Suprapubic skin (tissue), 4 donors: ENCODE data around the gene CDC14A. TPM values are rescaled to one million over a fixed set of nuclear protein-coding genes. Genes with fewer than 3 reads are reported as not detected.

Experiments
- DNase-seq, 2 donors: peaks; one replicate each; pipeline ENCODE4 v3.0.0-alpha.2; 2019; ENCODE audit warnings: low spot score in 2 of 2
- H3K27ac ChIP-seq: fragments of 200-600 bp; sonication (generic); one replicate; pipeline ENCODE4 v1.5.1; 2019
- H3K27me3 ChIP-seq: fragments of 200-600 bp; sonication (generic); one replicate; pipeline ENCODE4 v1.5.1; 2019
- H3K36me3 ChIP-seq: fragments of 200-600 bp; sonication (generic); one replicate; pipeline ENCODE4 v1.5.1; 2019
- H3K4me1 ChIP-seq: fragments of 200-600 bp; sonication (generic); one replicate; pipeline ENCODE4 v1.5.1; 2019
- H3K4me3 ChIP-seq: fragments of 200-600 bp; sonication (generic); one replicate; pipeline ENCODE4 v1.5.1; 2019; ENCODE audit warnings: mild to moderate bottlenecking
- H3K9me3 ChIP-seq: fragments of 200-600 bp; sonication (generic); one replicate; pipeline ENCODE4 v1.5.1; 2019
- EP300 ChIP-seq: sonication (generic); formaldehyde crosslinking; IDR thresholded peaks from one replicate; pipeline ENCODE4 v1.6.1; 2017; ENCODE audit warnings: antibody characterized with exemption
- POLR2A ChIP-seq, 2 donors: fragments of 450-650 bp; IDR thresholded peaks; one replicate each; pipeline ENCODE4 v1.6.1; 2017; ENCODE audit warnings: antibody characterized with exemption in 2 of 2, mild to moderate bottlenecking in 2 of 2, moderate library complexity in 2 of 2
- POLR2AphosphoS5 ChIP-seq, 3 donors: sonication (generic); formaldehyde crosslinking; IDR thresholded peaks; one replicate each; pipeline ENCODE4 v1.6.1; 2017; ENCODE audit warnings: antibody characterized with exemption in 3 of 3
- WGBS: methylation state at CpG from one replicate; pipeline ENCODE4 v1.1.5; 2018; 5-methylcytosine and 5-hydroxymethylcytosine counted together
- total RNA-seq, 4 donors: library from RNA; depleted of rRNA; stranded (reverse); fragments of >200 nt; gene quantifications; one replicate each; pipeline ENCODE4 v1.1.0, GENCODE V29; 2016
- TF ChIP-seq, protein P1 (sequence below), 2 donors: fragments of 200-600 bp in 1 of 2; fragments of 450-650 bp in 1 of 2; sonication (generic) in 1 of 2; IDR thresholded peaks; one replicate each; pipeline ENCODE4 v1.5.1; 2016 to 2019; ENCODE audit warnings: antibody characterized with exemption in 2 of 2, mild to moderate bottlenecking in 1 of 2, moderate library complexity in 1 of 2

CDC14A gene
- total RNA-seq, 4 donors from 2014 or later = 9.9 to 22.8 (median 17.5) TPM

- Histone ChIP-seq H3K9me3 (no peaks in the 10 kb centered on the region), H3K4me3 (no peak overlapping the region), H3K27me3 (no peaks in the 10 kb centered on the region), H3K4me1 (no peaks in the 10 kb centered on the region), H3K36me3 (no peaks in the 10 kb centered on the region), H3K27ac (no peak overlapping the region)
- DNase-seq = no peak
- TF ChIP-seq POLR2A (IDR thresholded peaks at IDR 0.05) (no peak), POLR2AphosphoS5 (IDR thresholded peaks at IDR 0.05) (no peak), EP300 (no peak)
- TF ChIP-seq, protein P1, sequence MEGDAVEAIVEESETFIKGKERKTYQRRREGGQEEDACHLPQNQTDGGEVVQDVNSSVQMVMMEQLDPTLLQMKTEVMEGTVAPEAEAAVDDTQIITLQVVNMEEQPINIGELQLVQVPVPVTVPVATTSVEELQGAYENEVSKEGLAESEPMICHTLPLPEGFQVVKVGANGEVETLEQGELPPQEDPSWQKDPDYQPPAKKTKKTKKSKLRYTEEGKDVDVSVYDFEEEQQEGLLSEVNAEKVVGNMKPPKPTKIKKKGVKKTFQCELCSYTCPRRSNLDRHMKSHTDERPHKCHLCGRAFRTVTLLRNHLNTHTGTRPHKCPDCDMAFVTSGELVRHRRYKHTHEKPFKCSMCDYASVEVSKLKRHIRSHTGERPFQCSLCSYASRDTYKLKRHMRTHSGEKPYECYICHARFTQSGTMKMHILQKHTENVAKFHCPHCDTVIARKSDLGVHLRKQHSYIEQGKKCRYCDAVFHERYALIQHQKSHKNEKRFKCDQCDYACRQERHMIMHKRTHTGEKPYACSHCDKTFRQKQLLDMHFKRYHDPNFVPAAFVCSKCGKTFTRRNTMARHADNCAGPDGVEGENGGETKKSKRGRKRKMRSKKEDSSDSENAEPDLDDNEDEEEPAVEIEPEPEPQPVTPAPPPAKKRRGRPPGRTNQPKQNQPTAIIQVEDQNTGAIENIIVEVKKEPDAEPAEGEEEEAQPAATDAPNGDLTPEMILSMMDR (IDR thresholded peaks at IDR 0.05) = no peak
- WGBS = 98% methylated on average over 5 of the region's 5 CpGs
These were observed 170.8 kb downstream of the CDC14A start for GRCh38 chr1:100523038-100523652.

DNA sequence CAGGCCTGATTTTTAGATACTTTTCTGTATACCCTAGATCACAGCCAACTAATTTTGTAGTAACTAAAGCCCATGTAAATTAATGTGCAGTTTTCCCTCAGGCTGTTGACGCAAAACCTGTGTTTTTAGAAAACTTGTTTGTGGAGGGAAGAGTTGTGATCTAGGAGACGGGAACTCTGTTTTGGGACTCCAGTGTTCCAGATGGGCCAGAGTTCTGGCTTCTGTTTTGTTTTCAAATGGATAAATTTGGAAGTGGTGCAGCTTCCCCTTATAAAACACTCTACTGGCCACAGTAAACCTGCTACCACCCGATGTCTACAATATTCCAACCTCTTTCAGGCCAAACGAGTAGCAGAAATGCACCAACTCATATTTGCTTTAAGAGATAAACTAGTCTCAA, 172.0 kb downstream of the CDC14A start:
- Histone ChIP-seq H3K9me3 (no peaks in the 10 kb centered on the region), H3K27me3 (no peaks in the 10 kb centered on the region), H3K36me3 (no peaks in the 10 kb centered on the region), H3K4me3 (no peak overlapping the region), H3K4me1 (no peaks in the 10 kb centered on the region), H3K27ac (no peak overlapping the region)
- WGBS = 84% methylated on average over 4 of the region's 4 CpGs
- TF ChIP-seq EP300 (no peak), POLR2A (IDR thresholded peaks at IDR 0.05) (no peak), POLR2AphosphoS5 (IDR thresholded peaks at IDR 0.05) (no peak)
- TF ChIP-seq, protein P1 (IDR thresholded peaks at IDR 0.05) = no peak
- no peak for DNase-seq

DNA sequence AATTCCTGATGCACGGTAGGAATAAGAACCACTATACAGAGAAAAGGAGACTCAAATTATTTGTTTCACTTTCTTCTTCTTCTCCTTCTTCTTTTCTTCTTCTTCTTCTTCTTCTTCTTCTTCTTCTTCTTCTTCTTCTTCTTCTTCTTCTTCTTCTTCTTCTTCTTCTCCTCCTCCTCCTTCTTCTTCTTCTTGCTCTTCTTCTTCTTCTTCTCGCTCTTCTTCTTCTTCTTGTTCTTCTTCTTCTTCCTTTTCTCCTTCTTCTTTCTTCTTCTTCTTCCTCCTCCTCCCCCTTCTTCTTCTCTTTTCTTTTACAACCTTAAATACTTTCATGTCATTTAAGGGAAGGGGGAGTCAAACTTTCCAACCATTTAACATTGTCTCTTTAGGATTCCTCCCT, 174.6 kb downstream of the CDC14A start:
- 90% methylated on average over 2 of the region's 2 CpGs for WGBS
- H3K4me3 ChIP-seq = no peak overlapping the region
- H3K4me1 ChIP-seq = no peaks in the 10 kb centered on the region
- no peaks in the 10 kb centered on the region for H3K27me3 ChIP-seq
- no peaks in the 10 kb centered on the region for H3K9me3 ChIP-seq
- no peak overlapping the region for H3K27ac ChIP-seq
- no peak for TF ChIP-seq POLR2A (IDR thresholded peaks at IDR 0.05)
- no peak for TF ChIP-seq POLR2AphosphoS5 (IDR thresholded peaks at IDR 0.05)
- TF ChIP-seq, protein P1 (IDR thresholded peaks at IDR 0.05) = no peak
- DNase-seq = no peak
- H3K36me3 ChIP-seq = no peaks in the 10 kb centered on the region

DNA sequence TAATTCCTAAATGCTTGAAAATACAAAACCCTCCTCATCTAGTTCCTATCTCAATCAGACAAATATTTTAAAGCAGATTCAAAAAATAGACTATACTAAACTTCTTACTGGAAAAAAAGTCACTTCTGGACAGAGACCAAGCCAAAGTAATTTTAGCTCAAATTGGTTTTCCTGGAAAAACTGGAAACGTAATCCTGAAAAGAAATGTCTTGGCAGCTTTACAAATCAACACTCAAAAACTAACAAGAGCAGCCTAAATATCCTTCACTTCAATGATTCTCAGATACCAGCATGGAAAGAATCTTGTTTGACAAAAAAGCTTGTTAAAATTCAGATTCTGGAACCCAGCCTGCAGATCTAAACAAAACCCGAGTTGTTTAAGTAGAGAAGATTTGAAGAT, 176.6 kb downstream of the CDC14A start:
- Histone ChIP-seq H3K27ac (no peak overlapping the region), H3K36me3 (no peaks in the 10 kb centered on the region), H3K9me3 (no peaks in the 10 kb centered on the region), H3K4me3 (no peak overlapping the region), H3K4me1 (no peaks in the 10 kb centered on the region), H3K27me3 (no peaks in the 10 kb centered on the region)
- no peak for TF ChIP-seq POLR2AphosphoS5 (IDR thresholded peaks at IDR 0.05)
- TF ChIP-seq, protein P1 (IDR thresholded peaks at IDR 0.05) = no peak
- TF ChIP-seq POLR2A (IDR thresholded peaks at IDR 0.05) = no peak
- TF ChIP-seq EP300 = no peak
- 12% methylated on average over 2 of the region's 2 CpGs for WGBS
- DNase-seq = no peak

GRCh38 chr1:100530141-100530540, 177.8 kb downstream of the CDC14A start:
- DNase-seq = no peak
- Histone ChIP-seq H3K9me3 (no peaks in the 10 kb centered on the region), H3K36me3 (no peaks in the 10 kb centered on the region), H3K27me3 (no peaks in the 10 kb centered on the region), H3K27ac (no peak overlapping the region), H3K4me3 (no peak overlapping the region), H3K4me1 (no peaks in the 10 kb centered on the region)
- no peak for TF ChIP-seq POLR2A (IDR thresholded peaks at IDR 0.05)
- no peak for TF ChIP-seq POLR2AphosphoS5 (IDR thresholded peaks at IDR 0.05)
- TF ChIP-seq, protein P1 (IDR thresholded peaks at IDR 0.05) = no peak
- TF ChIP-seq EP300 = no peak
- 95% methylated on average over 5 of the region's 5 CpGs for WGBS
